Endothelial cell (in vitro differentiated cells): ENCODE data around the gene DYRK1A. TPM values are rescaled to one million over a fixed set of nuclear protein-coding genes. Genes with fewer than 3 reads are reported as not detected.

Experiments
- DNase-seq: peaks from one replicate; pipeline ENCODE4 v3.0.0; 2021; ENCODE audit warnings: low spot score
- H3K27ac Mint-ChIP-seq: one replicate; pipeline ENCODE4 v1.8.0; 2021; ENCODE audit warnings: mixed read lengths, inconsistent platforms; ENCODE audit not compliant: unreplicated experiment
- H3K27me3 Mint-ChIP-seq: one replicate; pipeline ENCODE4 v1.8.0; 2021; ENCODE audit warnings: mild to moderate bottlenecking, moderate library complexity, mixed read lengths, inconsistent platforms; ENCODE audit not compliant: unreplicated experiment
- H3K36me3 Mint-ChIP-seq: one replicate; pipeline ENCODE4 v1.8.0; 2021; ENCODE audit warnings: mild to moderate bottlenecking, low read depth, mixed read lengths, inconsistent platforms; ENCODE audit not compliant: unreplicated experiment
- H3K4me1 Mint-ChIP-seq: one replicate; pipeline ENCODE4 v1.8.0; 2021; ENCODE audit warnings: mild to moderate bottlenecking, mixed read lengths, inconsistent platforms; ENCODE audit not compliant: unreplicated experiment
- H3K4me3 Mint-ChIP-seq: one replicate; pipeline ENCODE4 v1.8.0; 2021; ENCODE audit warnings: mild to moderate bottlenecking, mixed read lengths, inconsistent platforms; ENCODE audit not compliant: unreplicated experiment
- H3K9me3 Mint-ChIP-seq: one replicate; pipeline ENCODE4 v1.8.0; 2021; ENCODE audit warnings: mixed read lengths, inconsistent platforms; ENCODE audit not compliant: unreplicated experiment
- CTCF ChIP-seq: fragments of 200-600 bp; sonication (generic); IDR thresholded peaks from one replicate; pipeline ENCODE4 v1.5.0; 2021; ENCODE audit warnings: antibody characterized with exemption; ENCODE audit not compliant: unreplicated experiment
- total RNA-seq: library from RNA; stranded (reverse); fragmentation: NEBNext Ultra II Directional; extraction: Animal tissue kit (Norgen Biotek cat#: 25700); gene quantifications from one replicate; pipeline ENCODE4 v1.2.1, GENCODE V29; 2021; ENCODE audit not compliant: unreplicated experiment

DYRK1A gene
- total RNA-seq, 1 donor from 2014 or later = 87.5 TPM

GRCh38 chr21:37507716-37508115 lies 141.1 kb downstream of the DYRK1A start:
- Mint-ChIP-seq H3K36me3 (peaks cover 47% of the 10 kb centered on the region), H3K4me1 (peaks cover 39% of the 10 kb centered on the region), H3K27me3 (peaks cover 3% of the 10 kb centered on the region), H3K9me3 (no peaks in the 10 kb centered on the region), H3K4me3 (no peak overlapping the region), H3K27ac (no peak overlapping the region)
- no peak for TF ChIP-seq CTCF
- no peak for DNase-seq

- Mint-ChIP-seq H3K9me3 (no peaks in the 10 kb centered on the region), H3K27ac (no peak overlapping the region), H3K27me3 (peaks cover 3% of the 10 kb centered on the region), H3K4me3 (no peak overlapping the region), H3K4me1 (peaks cover 33% of the 10 kb centered on the region), H3K36me3 (peaks cover 47% of the 10 kb centered on the region)
- TF ChIP-seq CTCF = no peak
- DNase-seq = no peak
These were observed 141.8 kb downstream of the DYRK1A start for GRCh38 chr21:37508341-37508740.

- H3K4me1 Mint-ChIP-seq = peaks cover 25% of the 10 kb centered on the region
- no peak for TF ChIP-seq CTCF
- no peak overlapping the region for H3K27ac Mint-ChIP-seq
- peak overlapping the region; percentile 28 for H3K4me3 Mint-ChIP-seq
- no peaks in the 10 kb centered on the region for H3K9me3 Mint-ChIP-seq
- no peak for DNase-seq
- peaks cover 3% of the 10 kb centered on the region for H3K27me3 Mint-ChIP-seq
- H3K36me3 Mint-ChIP-seq = peaks cover 40% of the 10 kb centered on the region
These were observed 143.3 kb downstream of the DYRK1A start for GRCh38 chr21:37509802-37510393.

GRCh38 chr21:37511848-37512247 lies 145.3 kb downstream of the DYRK1A start:
- peaks cover 34% of the 10 kb centered on the region for H3K36me3 Mint-ChIP-seq
- no peaks in the 10 kb centered on the region for H3K9me3 Mint-ChIP-seq
- DNase-seq = no peak
- H3K27me3 Mint-ChIP-seq = peaks cover 4% of the 10 kb centered on the region
- peaks cover 19% of the 10 kb centered on the region for H3K4me1 Mint-ChIP-seq
- peak overlapping the region; percentile 72 for H3K4me3 Mint-ChIP-seq
- H3K27ac Mint-ChIP-seq = no peak overlapping the region
- no peak for TF ChIP-seq CTCF

GRCh38 chr21:37513383-37513782 lies 146.8 kb downstream of the DYRK1A start:
- Mint-ChIP-seq H3K36me3 (peaks cover 47% of the 10 kb centered on the region), H3K4me1 (peaks cover 24% of the 10 kb centered on the region), H3K9me3 (no peaks in the 10 kb centered on the region)

More at GRCh38 chr21:37513383-37513782, 146.8 kb downstream of the DYRK1A start:
- H3K27ac Mint-ChIP-seq = no peak overlapping the region
- no peak for DNase-seq
- no peak overlapping the region for H3K4me3 Mint-ChIP-seq
- peaks cover 8% of the 10 kb centered on the region for H3K27me3 Mint-ChIP-seq
- no peak for TF ChIP-seq CTCF
